ENCODE data around the gene ZPBP.

ZPBP gene

GRCh38 chr7:50037086-50037485 is 56.0 kb downstream of the ZPBP start:
- DNase-seq, result no peak

GRCh38 chr7:50022991-50023390 is 70.1 kb downstream of the ZPBP start:
- no peak for DNase-seq

- no peak for DNase-seq
Observed at GRCh38 chr7:50022451-50022850, 70.6 kb downstream of the ZPBP start.

- DNase-seq, result no peak
Observed at GRCh38 chr7:49995681-49996080, 97.4 kb downstream of the ZPBP start.

- DNase-seq, result no peak
Observed at GRCh38 chr7:49986191-49986590, 106.9 kb downstream of the ZPBP start.

- no peak for DNase-seq
Observed at GRCh38 chr7:49980465-49980864, 112.6 kb downstream of the ZPBP start.

- no peak for DNase-seq
Observed at GRCh38 chr7:49976238-49976637, 116.8 kb downstream of the ZPBP start.

- DNase-seq, result no peak
Observed at GRCh38 chr7:49974035-49974434, 119.0 kb downstream of the ZPBP start.

- DNase-seq, result no peak
Observed at GRCh38 chr7:49937608-49938007, 155.4 kb downstream of the ZPBP start.

- no peak for DNase-seq
Observed at GRCh38 chr7:49931627-49932026, 161.4 kb downstream of the ZPBP start.

GRCh38 chr7:49928787-49929186 is 164.3 kb downstream of the ZPBP start:
- DNase-seq, result no peak

- DNase-seq, result no peak
Observed at GRCh38 chr7:49927631-49928030, 165.4 kb downstream of the ZPBP start.

GRCh38 chr7:49926720-49927119 is 166.3 kb downstream of the ZPBP start:
- DNase-seq, result no peak

- no peak for DNase-seq
Observed at GRCh38 chr7:49911909-49912308, 181.1 kb downstream of the ZPBP start.

- DNase-seq, result no peak
Observed at GRCh38 chr7:49894543-49894942, 198.5 kb downstream of the ZPBP start.

GRCh38 chr7:49893131-49893530 is 199.9 kb downstream of the ZPBP start:
- DNase-seq, result no peak

GRCh38 chr7:49892481-49892880 is 200.6 kb downstream of the ZPBP start:
- no peak for DNase-seq
